Neural cell (in vitro differentiated cells): ENCODE data around the gene ENG. TPM values are rescaled to one million over a fixed set of nuclear protein-coding genes. Genes with fewer than 3 reads are reported as not detected.

Source experiments
- H2AFZ ChIP-seq: fragments of 200-600, 300-800 bp; sonication (generic), shearing (Covaris generic); 2 replicates; pipeline ENCODE4 v1.6.0; 2014; ENCODE audit warnings: low read depth, mild to moderate bottlenecking, antibody characterized with exemption, low read length, moderate library complexity
- H3F3A ChIP-seq: fragments of 200-600 bp; shearing (Covaris generic); 2 replicates; pipeline ENCODE4 v1.6.1; 2016; ENCODE audit warnings: mild to moderate bottlenecking, moderate library complexity, mixed read lengths, antibody characterized with exemption, low read length; ENCODE audit not compliant: insufficient read depth, poor library complexity, severe bottlenecking
- H3K27ac ChIP-seq: fragments of 200-600, 300-800 bp; sonication (generic), shearing (Covaris generic); 2 replicates; pipeline ENCODE4 v1.5.1; 2014; ENCODE audit warnings: mild to moderate bottlenecking, low read length, moderate library complexity
- H3K27me3 ChIP-seq: fragments of 300-800, 200-600 bp; sonication (generic), shearing (Covaris generic); 2 replicates; pipeline ENCODE4 v1.6.0; 2014; ENCODE audit warnings: mild to moderate bottlenecking, low read depth, low read length, moderate library complexity; ENCODE audit not compliant: insufficient read depth
- H3K36me3 ChIP-seq: fragments of 300-800, 200-600 bp; sonication (generic), shearing (Covaris generic); 2 replicates; pipeline ENCODE4 v1.5.1; 2014; ENCODE audit warnings: mild to moderate bottlenecking, antibody characterized with exemption, low read length, moderate library complexity; ENCODE audit not compliant: insufficient read depth
- H3K4me2 ChIP-seq: fragments of 300-800, 200-600 bp; sonication (generic), shearing (Covaris generic); 2 replicates; pipeline ENCODE4 v1.6.0; 2014; ENCODE audit warnings: mild to moderate bottlenecking, low read length
- H3K4me3 ChIP-seq: fragments of 300-800, 200-600 bp; sonication (generic), shearing (Covaris generic); 2 replicates; pipeline ENCODE4 v1.5.1; 2014; ENCODE audit warnings: mild to moderate bottlenecking, low read length, moderate library complexity
- H3K79me2 ChIP-seq: fragments of 200-600 bp; shearing (Covaris generic); replicated peaks from 2 replicates; pipeline ENCODE4 v1.6.0; 2014; ENCODE audit warnings: mild to moderate bottlenecking, low read length, moderate library complexity; ENCODE audit not compliant: insufficient read depth
- H3K9ac ChIP-seq: fragments of 300-800, 200-600 bp; sonication (generic), shearing (Covaris generic); 2 replicates; pipeline ENCODE4 v1.6.1; 2016; ENCODE audit warnings: mild to moderate bottlenecking, low read length, mixed read lengths
- H3K9me2 ChIP-seq: fragments of 200-600 bp; shearing (Covaris generic); 2 replicates; pipeline ENCODE4 v1.6.1; 2016; ENCODE audit warnings: mild to moderate bottlenecking, low read length, mixed read lengths; ENCODE audit not compliant: insufficient read depth
- H3K9me3 ChIP-seq: fragments of 200-600, 300-800 bp; sonication (generic), shearing (Covaris generic); 2 replicates; pipeline ENCODE4 v1.6.1; 2016; ENCODE audit warnings: mild to moderate bottlenecking, mixed run types, low read length, moderate library complexity, mixed read lengths
- H4K20me1 ChIP-seq: fragments of 200-600 bp; shearing (Covaris generic); 2 replicates; pipeline ENCODE4 v1.6.1; 2016; ENCODE audit warnings: mild to moderate bottlenecking, mixed run types; ENCODE audit not compliant: insufficient read depth
- EP300 ChIP-seq: fragments of 450-650 bp; conservative IDR thresholded peaks from 2 replicates; pipeline ENCODE4 v1.6.1; 2014; ENCODE audit warnings: antibody characterized with exemption, mild to moderate bottlenecking, moderate library complexity; ENCODE audit not compliant: poor library complexity, severe bottlenecking
- EZH2 ChIP-seq: fragments of 200-600, 300-800 bp; shearing (Covaris generic), sonication (generic); IDR thresholded peaks from 2 replicates; pipeline ENCODE4 v1.6.1; 2014; ENCODE audit warnings: antibody characterized with exemption, low read length, borderline replicate concordance, mild to moderate bottlenecking; ENCODE audit not compliant: insufficient read depth, poor library complexity, severe bottlenecking
- MXI1 ChIP-seq: fragments of 450-650 bp; conservative IDR thresholded peaks from 2 replicates; pipeline ENCODE4 v1.6.1; 2014; ENCODE audit warnings: antibody characterized with exemption, mild to moderate bottlenecking; ENCODE audit not compliant: poor library complexity, severe bottlenecking
- POLR2AphosphoS5 ChIP-seq: IDR thresholded peaks from 2 replicates; pipeline ENCODE4 v1.6.1; 2012
- RAD21 ChIP-seq: fragments of 450-650 bp; conservative IDR thresholded peaks from 2 replicates; pipeline ENCODE4 v1.6.1; 2014; ENCODE audit warnings: antibody characterized with exemption, mild to moderate bottlenecking, moderate library complexity
- SMC3 ChIP-seq: fragments of 450-650 bp; conservative IDR thresholded peaks from 2 replicates; pipeline ENCODE4 v1.6.1; 2014; ENCODE audit warnings: antibody characterized with exemption, mild to moderate bottlenecking, moderate library complexity; ENCODE audit not compliant: poor library complexity
- TAF1 ChIP-seq: IDR thresholded peaks from 2 replicates; pipeline ENCODE4 v1.6.1; 2012; ENCODE audit warnings: low read depth
- polyA plus RNA-seq: library from polyadenylated mRNA; depleted of rRNA; stranded (reverse); fragments of >200 nt; gene quantifications from 2 replicates; pipeline ENCODE4 v1.2.3, GENCODE V29; 2014
- TF ChIP-seq, protein P1 (sequence below): fragments of 450-650 bp; IDR thresholded peaks from 2 replicates; pipeline ENCODE4 v1.5.1; 2014; ENCODE audit warnings: antibody characterized with exemption, mild to moderate bottlenecking, moderate library complexity; ENCODE audit not compliant: poor library complexity, severe bottlenecking
- TF ChIP-seq, protein P2 (sequence below): IDR thresholded peaks from 2 replicates; pipeline ENCODE4 v1.6.1; 2012; ENCODE audit warnings: borderline replicate concordance

The ENG gene
- polyA plus RNA-seq, 1 donor from 2014 or later: not detected

DNA sequence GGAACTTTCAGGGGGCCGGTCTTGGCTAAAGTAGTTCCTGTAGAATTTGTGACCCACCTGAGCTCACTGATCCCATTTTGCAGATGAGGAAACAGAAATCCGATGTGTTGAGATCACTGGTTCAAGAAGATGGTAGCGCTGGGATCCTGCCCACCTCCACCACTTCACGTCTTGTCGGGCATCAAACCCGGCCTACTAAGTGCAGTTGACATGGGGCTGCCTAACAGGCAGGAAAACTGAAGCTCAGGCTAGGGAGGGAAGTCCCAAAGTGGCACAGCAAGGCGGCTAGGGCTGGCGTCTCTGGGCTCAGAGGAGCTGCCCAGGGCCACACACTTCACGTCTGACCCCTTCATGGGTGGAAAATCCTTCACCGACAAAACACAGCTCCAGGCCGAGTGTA, 502 bp upstream of the ENG start:
- Histone ChIP-seq H4K20me1 (no peaks in the 10 kb centered on the region), H2AFZ (no peak overlapping the region), H3K36me3 (no peaks in the 10 kb centered on the region), H3K9me3 (no peaks in the 10 kb centered on the region), H3K79me2 (no peaks in the 10 kb centered on the region), H3F3A (no peaks in the 10 kb centered on the region), H3K9me2 (no peaks in the 10 kb centered on the region), H3K27ac (no peak overlapping the region), H3K4me3 (no peak overlapping the region), H3K27me3 (no peaks in the 10 kb centered on the region), H3K9ac (no peak overlapping the region), H3K4me2 (no peak overlapping the region)
- TF ChIP-seq RAD21 (no peak), POLR2AphosphoS5 (no peak), EZH2 (no peak), MXI1 (no peak), SMC3 (no peak), TAF1 (no peak), EP300 (no peak)
- TF ChIP-seq, protein P1, sequence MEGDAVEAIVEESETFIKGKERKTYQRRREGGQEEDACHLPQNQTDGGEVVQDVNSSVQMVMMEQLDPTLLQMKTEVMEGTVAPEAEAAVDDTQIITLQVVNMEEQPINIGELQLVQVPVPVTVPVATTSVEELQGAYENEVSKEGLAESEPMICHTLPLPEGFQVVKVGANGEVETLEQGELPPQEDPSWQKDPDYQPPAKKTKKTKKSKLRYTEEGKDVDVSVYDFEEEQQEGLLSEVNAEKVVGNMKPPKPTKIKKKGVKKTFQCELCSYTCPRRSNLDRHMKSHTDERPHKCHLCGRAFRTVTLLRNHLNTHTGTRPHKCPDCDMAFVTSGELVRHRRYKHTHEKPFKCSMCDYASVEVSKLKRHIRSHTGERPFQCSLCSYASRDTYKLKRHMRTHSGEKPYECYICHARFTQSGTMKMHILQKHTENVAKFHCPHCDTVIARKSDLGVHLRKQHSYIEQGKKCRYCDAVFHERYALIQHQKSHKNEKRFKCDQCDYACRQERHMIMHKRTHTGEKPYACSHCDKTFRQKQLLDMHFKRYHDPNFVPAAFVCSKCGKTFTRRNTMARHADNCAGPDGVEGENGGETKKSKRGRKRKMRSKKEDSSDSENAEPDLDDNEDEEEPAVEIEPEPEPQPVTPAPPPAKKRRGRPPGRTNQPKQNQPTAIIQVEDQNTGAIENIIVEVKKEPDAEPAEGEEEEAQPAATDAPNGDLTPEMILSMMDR: no peak
- TF ChIP-seq, protein P2, sequence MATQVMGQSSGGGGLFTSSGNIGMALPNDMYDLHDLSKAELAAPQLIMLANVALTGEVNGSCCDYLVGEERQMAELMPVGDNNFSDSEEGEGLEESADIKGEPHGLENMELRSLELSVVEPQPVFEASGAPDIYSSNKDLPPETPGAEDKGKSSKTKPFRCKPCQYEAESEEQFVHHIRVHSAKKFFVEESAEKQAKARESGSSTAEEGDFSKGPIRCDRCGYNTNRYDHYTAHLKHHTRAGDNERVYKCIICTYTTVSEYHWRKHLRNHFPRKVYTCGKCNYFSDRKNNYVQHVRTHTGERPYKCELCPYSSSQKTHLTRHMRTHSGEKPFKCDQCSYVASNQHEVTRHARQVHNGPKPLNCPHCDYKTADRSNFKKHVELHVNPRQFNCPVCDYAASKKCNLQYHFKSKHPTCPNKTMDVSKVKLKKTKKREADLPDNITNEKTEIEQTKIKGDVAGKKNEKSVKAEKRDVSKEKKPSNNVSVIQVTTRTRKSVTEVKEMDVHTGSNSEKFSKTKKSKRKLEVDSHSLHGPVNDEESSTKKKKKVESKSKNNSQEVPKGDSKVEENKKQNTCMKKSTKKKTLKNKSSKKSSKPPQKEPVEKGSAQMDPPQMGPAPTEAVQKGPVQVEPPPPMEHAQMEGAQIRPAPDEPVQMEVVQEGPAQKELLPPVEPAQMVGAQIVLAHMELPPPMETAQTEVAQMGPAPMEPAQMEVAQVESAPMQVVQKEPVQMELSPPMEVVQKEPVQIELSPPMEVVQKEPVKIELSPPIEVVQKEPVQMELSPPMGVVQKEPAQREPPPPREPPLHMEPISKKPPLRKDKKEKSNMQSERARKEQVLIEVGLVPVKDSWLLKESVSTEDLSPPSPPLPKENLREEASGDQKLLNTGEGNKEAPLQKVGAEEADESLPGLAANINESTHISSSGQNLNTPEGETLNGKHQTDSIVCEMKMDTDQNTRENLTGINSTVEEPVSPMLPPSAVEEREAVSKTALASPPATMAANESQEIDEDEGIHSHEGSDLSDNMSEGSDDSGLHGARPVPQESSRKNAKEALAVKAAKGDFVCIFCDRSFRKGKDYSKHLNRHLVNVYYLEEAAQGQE: no peak

DNA sequence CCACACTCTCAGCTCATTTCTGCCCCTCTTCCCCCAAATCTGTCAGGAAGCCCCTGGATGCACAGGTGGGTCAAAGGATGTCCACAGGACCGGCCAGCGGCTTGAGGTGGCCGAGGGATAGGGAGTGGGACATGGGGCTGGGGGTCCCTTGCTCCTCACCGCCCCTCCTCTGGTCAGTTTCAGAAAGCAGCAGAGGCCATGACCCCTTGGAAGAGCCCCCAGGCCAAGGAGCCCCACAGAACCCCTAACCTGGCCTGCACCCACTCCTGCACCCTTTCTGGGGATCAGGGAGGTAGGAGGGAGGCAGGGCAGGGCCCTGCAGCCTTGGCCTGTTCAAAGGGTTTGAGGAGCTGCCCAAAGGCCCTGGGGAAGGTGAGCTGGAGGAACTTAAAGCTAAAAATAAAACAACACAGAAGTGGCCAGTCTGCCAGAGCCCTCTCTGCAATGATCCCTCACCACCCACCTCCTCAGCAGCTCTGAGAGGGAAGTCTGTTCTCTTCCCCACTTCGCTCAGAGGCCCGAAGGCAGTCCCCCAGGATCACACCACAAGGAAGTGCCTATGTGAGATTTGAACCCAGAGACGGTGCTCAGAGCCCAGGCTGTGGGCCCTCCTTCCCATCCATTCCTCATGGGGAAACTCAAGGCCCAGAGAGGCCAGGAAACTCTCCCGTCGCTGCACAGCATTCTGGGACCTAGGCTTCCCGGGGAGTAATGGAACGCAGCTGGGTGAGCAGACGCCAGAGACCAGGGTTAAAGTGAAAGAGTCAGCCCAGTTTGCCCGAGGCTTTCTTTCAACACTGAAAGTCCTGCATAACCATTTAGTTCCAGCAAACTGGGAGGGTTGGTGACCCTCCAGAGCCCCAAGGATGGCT, 910 bp downstream of the ENG start:
- Histone ChIP-seq H3K79me2 (no peaks in the 10 kb centered on the region), H3F3A (no peaks in the 10 kb centered on the region), H3K9ac (no peak overlapping the region), H3K36me3 (no peaks in the 10 kb centered on the region), H3K4me2 (no peak overlapping the region), H3K9me3 (no peaks in the 10 kb centered on the region), H4K20me1 (no peaks in the 10 kb centered on the region), H3K27ac (no peak overlapping the region), H2AFZ (no peak overlapping the region), H3K27me3 (no peaks in the 10 kb centered on the region), H3K9me2 (no peaks in the 10 kb centered on the region), H3K4me3 (no peak overlapping the region)
- no peak for TF ChIP-seq SMC3
- TF ChIP-seq, protein P1: no peak
- TF ChIP-seq, protein P2: no peak
- TF ChIP-seq MXI1: no peak
- no peak for TF ChIP-seq EZH2
- no peak for TF ChIP-seq EP300
- no peak for TF ChIP-seq RAD21
- no peak for TF ChIP-seq TAF1
- no peak for TF ChIP-seq POLR2AphosphoS5
